ENCODE measurements around the gene GRK6. TPM values are rescaled to one million over a fixed set of nuclear protein-coding genes. Genes with fewer than 3 reads are reported as not detected.

GRK6 gene
- total RNA-seq, 6 donors from 2014 or later: 26.8 to 85.9 (median 56.6) TPM

GRCh38 chr5:177432839-177433657 is 6.6 kb downstream of the GRK6 start:
- H3K4me3 ChIP-seq: no peak overlapping the region
- ATAC-seq (ENCODE audit: low FRiP score in 2 of 2): no peak
- peaks cover 25 to 78% (median 74%) of the 10 kb centered on the region in 4 donors for H3K36me3 ChIP-seq
- peak overlapping the region in 3 of 4 donors; percentile 76 to 93 (median 90) for H3K27ac ChIP-seq
- WGBS, 2 donors: 95 to 97% methylated on average over 15 to 24 of the region's 25 CpGs
- TF ChIP-seq EP300 (IDR thresholded peaks at IDR 0.05): no peak
- TF ChIP-seq, protein P1, sequence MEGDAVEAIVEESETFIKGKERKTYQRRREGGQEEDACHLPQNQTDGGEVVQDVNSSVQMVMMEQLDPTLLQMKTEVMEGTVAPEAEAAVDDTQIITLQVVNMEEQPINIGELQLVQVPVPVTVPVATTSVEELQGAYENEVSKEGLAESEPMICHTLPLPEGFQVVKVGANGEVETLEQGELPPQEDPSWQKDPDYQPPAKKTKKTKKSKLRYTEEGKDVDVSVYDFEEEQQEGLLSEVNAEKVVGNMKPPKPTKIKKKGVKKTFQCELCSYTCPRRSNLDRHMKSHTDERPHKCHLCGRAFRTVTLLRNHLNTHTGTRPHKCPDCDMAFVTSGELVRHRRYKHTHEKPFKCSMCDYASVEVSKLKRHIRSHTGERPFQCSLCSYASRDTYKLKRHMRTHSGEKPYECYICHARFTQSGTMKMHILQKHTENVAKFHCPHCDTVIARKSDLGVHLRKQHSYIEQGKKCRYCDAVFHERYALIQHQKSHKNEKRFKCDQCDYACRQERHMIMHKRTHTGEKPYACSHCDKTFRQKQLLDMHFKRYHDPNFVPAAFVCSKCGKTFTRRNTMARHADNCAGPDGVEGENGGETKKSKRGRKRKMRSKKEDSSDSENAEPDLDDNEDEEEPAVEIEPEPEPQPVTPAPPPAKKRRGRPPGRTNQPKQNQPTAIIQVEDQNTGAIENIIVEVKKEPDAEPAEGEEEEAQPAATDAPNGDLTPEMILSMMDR (IDR thresholded peaks at IDR 0.05): no peak
- TF ChIP-seq POLR2A (IDR thresholded peaks at IDR 0.05): no peak
- no peak for TF ChIP-seq POLR2AphosphoS5 (IDR thresholded peaks at IDR 0.05)
- H3K27me3 ChIP-seq: no peaks in the 10 kb centered on the region
- no peaks in the 10 kb centered on the region for H3K9me3 ChIP-seq
- no peak for DNase-seq
- peaks cover 34 to 55% (median 40%) of the 10 kb centered on the region in 4 donors for H3K4me1 ChIP-seq

DNA sequence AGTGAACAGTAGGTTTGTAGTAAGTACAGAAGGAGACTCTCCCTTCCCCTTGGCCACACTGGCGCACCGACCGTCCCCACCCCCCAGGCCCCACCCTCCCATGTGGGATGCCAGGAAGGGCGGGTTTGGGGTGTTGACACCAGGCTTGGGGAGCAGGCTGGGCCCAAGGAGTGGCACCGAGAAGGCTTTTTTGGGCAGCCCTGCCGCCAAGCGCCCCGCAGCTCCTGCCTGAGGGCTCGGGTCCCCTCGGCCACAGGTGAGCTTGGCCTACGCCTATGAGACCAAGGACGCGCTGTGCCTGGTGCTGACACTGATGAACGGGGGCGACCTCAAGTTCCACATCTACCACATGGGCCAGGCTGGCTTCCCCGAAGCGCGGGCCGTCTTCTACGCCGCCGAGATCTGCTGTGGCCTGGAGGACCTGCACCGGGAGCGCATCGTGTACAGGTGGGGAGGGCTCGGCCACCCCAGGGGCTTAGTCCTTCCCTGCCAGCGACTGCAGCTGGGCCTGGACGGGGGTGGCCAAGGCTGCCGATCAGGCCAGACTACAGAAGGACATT is 7.3 kb downstream of the GRK6 start:
- no peak overlapping the region for H3K4me3 ChIP-seq
- no peak for TF ChIP-seq EP300 (IDR thresholded peaks at IDR 0.05)
- H3K4me1 ChIP-seq: peaks cover 27 to 48% (median 33%) of the 10 kb centered on the region in 4 donors
- ATAC-seq (ENCODE audit: low FRiP score in 2 of 2) (no peak), DNase-seq (peak in 1 of 2 donors; percentile 77)
- H3K36me3 ChIP-seq: peaks cover 25 to 85% (median 76%) of the 10 kb centered on the region in 4 donors
- no peaks in the 10 kb centered on the region for H3K27me3 ChIP-seq
- H3K9me3 ChIP-seq: no peaks in the 10 kb centered on the region
- 83 to 94% methylated on average over 10 to 29 of the region's 29 CpGs for WGBS, 2 donors
- no peak overlapping the region for H3K27ac ChIP-seq

DNA sequence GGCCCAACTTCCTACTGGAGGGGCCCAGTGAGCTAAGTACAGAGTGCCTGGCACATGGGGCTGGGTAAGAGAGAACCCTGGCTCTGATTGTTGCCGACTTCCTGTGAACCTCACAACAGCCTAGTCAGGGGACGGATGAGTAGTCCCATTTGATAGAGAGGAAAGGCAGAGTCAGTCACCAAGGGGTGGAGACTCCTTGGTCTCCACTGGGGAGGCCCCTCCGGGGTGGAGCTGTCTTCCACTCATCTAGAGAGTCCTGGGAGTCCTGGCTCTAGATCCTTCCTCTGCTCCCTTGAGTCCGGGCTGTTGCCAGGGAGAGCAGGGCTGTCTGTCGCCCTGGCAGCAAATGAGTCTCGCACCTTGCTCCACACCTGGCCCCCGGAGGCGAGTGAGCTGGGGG is 8.0 kb downstream of the GRK6 start:
- H3K27me3 ChIP-seq: no peaks in the 10 kb centered on the region
- no peak overlapping the region for H3K27ac ChIP-seq
- H3K36me3 ChIP-seq: peaks cover 25 to 90% (median 79%) of the 10 kb centered on the region in 4 donors
- DNase-seq (no peak), ATAC-seq (ENCODE audit: low FRiP score in 2 of 2) (no peak)
- no peak overlapping the region for H3K4me3 ChIP-seq
- TF ChIP-seq POLR2A (IDR thresholded peaks at IDR 0.05): no peak
- no peak for TF ChIP-seq EP300 (IDR thresholded peaks at IDR 0.05)
- no peaks in the 10 kb centered on the region for H3K9me3 ChIP-seq
- 80 to 95% methylated on average over 2 to 8 of the region's 8 CpGs for WGBS, 2 donors
- peaks cover 21 to 41% (median 26%) of the 10 kb centered on the region in 4 donors for H3K4me1 ChIP-seq

- Histone ChIP-seq H3K27me3 (no peaks in the 10 kb centered on the region), H3K4me1 (peaks cover 16 to 34% (median 19%) of the 10 kb centered on the region in 4 donors), H3K9me3 (no peaks in the 10 kb centered on the region), H3K4me3 (no peak overlapping the region), H3K36me3 (peaks cover 25 to 97% (median 79%) of the 10 kb centered on the region in 4 donors), H3K27ac (no peak overlapping the region)
- DNase-seq (no peak), ATAC-seq (ENCODE audit: low FRiP score in 2 of 2) (no peak)
- WGBS, 2 donors: 93 to 100% methylated on average over 12 to 20 of the region's 20 CpGs
- TF ChIP-seq POLR2A (IDR thresholded peaks at IDR 0.05): no peak
- TF ChIP-seq EP300 (IDR thresholded peaks at IDR 0.05): no peak
- TF ChIP-seq, protein P1 (IDR thresholded peaks at IDR 0.05): no peak
- no peak for TF ChIP-seq POLR2AphosphoS5 (IDR thresholded peaks at IDR 0.05)
Measured at GRCh38 chr5:177434942-177435738, 8.7 kb downstream of the GRK6 start.

DNA sequence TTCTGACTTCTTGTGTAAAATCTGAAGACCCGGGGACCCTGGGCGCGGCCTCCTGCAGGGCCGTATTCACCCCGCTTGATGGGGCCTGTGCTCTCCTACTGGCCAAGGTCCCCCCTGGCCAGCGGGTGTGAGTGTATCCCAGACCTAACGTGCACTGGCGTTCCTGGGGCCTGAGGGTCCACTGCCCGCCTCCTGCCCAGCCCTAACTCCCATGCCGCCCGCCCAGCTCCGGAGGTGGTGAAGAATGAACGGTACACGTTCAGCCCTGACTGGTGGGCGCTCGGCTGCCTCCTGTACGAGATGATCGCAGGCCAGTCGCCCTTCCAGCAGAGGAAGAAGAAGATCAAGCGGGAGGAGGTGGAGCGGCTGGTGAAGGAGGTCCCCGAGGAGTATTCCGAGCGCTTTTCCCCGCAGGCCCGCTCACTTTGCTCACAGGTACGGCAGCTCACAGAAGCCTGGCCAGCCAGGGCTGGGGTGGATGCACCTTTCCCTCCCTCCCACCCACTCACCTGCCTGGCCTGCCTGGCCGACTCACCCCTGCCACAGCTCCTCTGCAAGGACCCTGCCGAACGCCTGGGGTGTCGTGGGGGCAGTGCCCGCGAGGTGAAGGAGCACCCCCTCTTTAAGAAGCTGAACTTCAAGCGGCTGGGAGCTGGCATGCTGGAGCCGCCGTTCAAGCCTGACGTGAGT is 9.5 kb downstream of the GRK6 start:
- ATAC-seq (ENCODE audit: low FRiP score in 2 of 2) (no peak), DNase-seq (peak in 1 of 2 donors; percentile 76)
- Histone ChIP-seq H3K4me1 (peaks cover 8 to 26% (median 11%) of the 10 kb centered on the region in 4 donors), H3K4me3 (no peak overlapping the region), H3K36me3 (peaks cover 27 to 97% (median 77%) of the 10 kb centered on the region in 4 donors), H3K27me3 (no peaks in the 10 kb centered on the region), H3K9me3 (no peaks in the 10 kb centered on the region), H3K27ac (no peak overlapping the region)
- WGBS, 2 donors: 91 to 95% methylated on average over 22 to 37 of the region's 37 CpGs
- TF ChIP-seq EP300 (IDR thresholded peaks at IDR 0.05) (no peak), POLR2A (IDR thresholded peaks at IDR 0.05) (no peak), POLR2AphosphoS5 (IDR thresholded peaks at IDR 0.05) (no peak)
- TF ChIP-seq, protein P1 (IDR thresholded peaks at IDR 0.05): no peak
